Endothelial cell (in vitro differentiated cells): ENCODE results near the gene ENTPD2. TPM values are rescaled to one million over a fixed set of nuclear protein-coding genes. Genes with fewer than 3 reads are reported as not detected.

Experiments used
- DNase-seq: peaks from one replicate; pipeline ENCODE4 v3.0.0; 2021; ENCODE audit warnings: low spot score
- H3K27ac Mint-ChIP-seq: one replicate; pipeline ENCODE4 v1.8.0; 2021; ENCODE audit warnings: mixed read lengths, inconsistent platforms; ENCODE audit not compliant: unreplicated experiment
- H3K27me3 Mint-ChIP-seq: one replicate; pipeline ENCODE4 v1.8.0; 2021; ENCODE audit warnings: mild to moderate bottlenecking, moderate library complexity, mixed read lengths, inconsistent platforms; ENCODE audit not compliant: unreplicated experiment
- H3K36me3 Mint-ChIP-seq: one replicate; pipeline ENCODE4 v1.8.0; 2021; ENCODE audit warnings: mild to moderate bottlenecking, low read depth, mixed read lengths, inconsistent platforms; ENCODE audit not compliant: unreplicated experiment
- H3K4me1 Mint-ChIP-seq: one replicate; pipeline ENCODE4 v1.8.0; 2021; ENCODE audit warnings: mild to moderate bottlenecking, mixed read lengths, inconsistent platforms; ENCODE audit not compliant: unreplicated experiment
- H3K4me3 Mint-ChIP-seq: one replicate; pipeline ENCODE4 v1.8.0; 2021; ENCODE audit warnings: mild to moderate bottlenecking, mixed read lengths, inconsistent platforms; ENCODE audit not compliant: unreplicated experiment
- H3K9me3 Mint-ChIP-seq: one replicate; pipeline ENCODE4 v1.8.0; 2021; ENCODE audit warnings: mixed read lengths, inconsistent platforms; ENCODE audit not compliant: unreplicated experiment
- CTCF ChIP-seq: fragments of 200-600 bp; sonication (generic); IDR thresholded peaks from one replicate; pipeline ENCODE4 v1.5.0; 2021; ENCODE audit warnings: antibody characterized with exemption; ENCODE audit not compliant: unreplicated experiment
- total RNA-seq: library from RNA; stranded (reverse); fragmentation: NEBNext Ultra II Directional; extraction: Animal tissue kit (Norgen Biotek cat#: 25700); gene quantifications from one replicate; pipeline ENCODE4 v1.2.1, GENCODE V29; 2021; ENCODE audit not compliant: unreplicated experiment

Gene ENTPD2
- total RNA-seq, 1 donor from 2014 or later = 55.6 TPM

- Mint-ChIP-seq H3K27me3 (peaks cover 17% of the 10 kb centered on the region), H3K36me3 (peaks cover 4% of the 10 kb centered on the region), H3K27ac (no peak overlapping the region), H3K4me3 (no peak overlapping the region), H3K4me1 (peaks cover 6% of the 10 kb centered on the region), H3K9me3 (peaks cover 5% of the 10 kb centered on the region)
- DNase-seq = no peak
- TF ChIP-seq CTCF = no peak
These were observed 53.5 kb downstream of the ENTPD2 start for GRCh38 chr9:137000177-137000930.

Other genes with a start within 250 kb of the ENTPD2 start
- 88.4 TPM for gene RABL6, start 246.1 kb downstream of the ENTPD2 start, total RNA-seq
- 0.80 TPM for gene AJM1, start 211.6 kb downstream of the ENTPD2 start, total RNA-seq
- 134 TPM for gene PHPT1, start 204.7 kb downstream of the ENTPD2 start, total RNA-seq
- 10.0 TPM for gene MAMDC4, start 201.7 kb downstream of the ENTPD2 start, total RNA-seq
- gene EDF1, start 187.8 kb downstream of the ENTPD2 start, total RNA-seq = 286 TPM
- 21.7 TPM for gene TRAF2, start 167.5 kb downstream of the ENTPD2 start, total RNA-seq
- gene FBXW5, start 109.3 kb downstream of the ENTPD2 start, total RNA-seq = 100.0 TPM
- gene C8G, start 108.8 kb downstream of the ENTPD2 start, total RNA-seq = 1.1 TPM
- 1.5 TPM for gene LCN12, start 101.8 kb downstream of the ENTPD2 start, total RNA-seq
- not detected for gene PTGDS, start 76.6 kb downstream of the ENTPD2 start, total RNA-seq
- not detected for gene LCNL1, start 71.1 kb downstream of the ENTPD2 start, total RNA-seq
- gene PAXX, start 61.6 kb downstream of the ENTPD2 start, total RNA-seq = 8.3 TPM
- not detected for gene CLIC3, start 57.5 kb downstream of the ENTPD2 start, total RNA-seq
- gene ABCA2, start 25.8 kb downstream of the ENTPD2 start, total RNA-seq = 2.1 TPM
- not detected for gene FUT7, start 22.0 kb downstream of the ENTPD2 start, total RNA-seq
- 116 TPM for gene NPDC1, start 7.9 kb downstream of the ENTPD2 start, total RNA-seq
- gene SAPCD2, start 16.5 kb upstream of the ENTPD2 start, total RNA-seq = 1.0 TPM
- 3.2 TPM for gene UAP1L1, start 23.5 kb upstream of the ENTPD2 start, total RNA-seq
- 70.4 TPM for gene MAN1B1, start 32.9 kb upstream of the ENTPD2 start, total RNA-seq
- gene DPP7, start 60.7 kb upstream of the ENTPD2 start, total RNA-seq = 6.1 TPM
- gene GRIN1, start 85.1 kb upstream of the ENTPD2 start, total RNA-seq = not detected
- not detected for gene LRRC26, start 116.0 kb upstream of the ENTPD2 start, total RNA-seq
- not detected for gene TMEM210, start 118.0 kb upstream of the ENTPD2 start, total RNA-seq
- gene ANAPC2, start 134.5 kb upstream of the ENTPD2 start, total RNA-seq = 76.8 TPM
- gene SSNA1, start 134.6 kb upstream of the ENTPD2 start, total RNA-seq = 53.8 TPM
- 8.2 TPM for gene TPRN, start 146.7 kb upstream of the ENTPD2 start, total RNA-seq
- gene TMEM203, start 151.6 kb upstream of the ENTPD2 start, total RNA-seq = 27.4 TPM
- 22.5 TPM for gene NDOR1, start 151.6 kb upstream of the ENTPD2 start, total RNA-seq
- 1.1 TPM for gene RNF208, start 168.2 kb upstream of the ENTPD2 start, total RNA-seq
- 1.4 TPM for gene CYSRT1, start 171.1 kb upstream of the ENTPD2 start, total RNA-seq
- gene RNF224, start 173.4 kb upstream of the ENTPD2 start, total RNA-seq = not detected
- gene SLC34A3, start 176.8 kb upstream of the ENTPD2 start, total RNA-seq = not detected
- 134 TPM for gene TUBB4B, start 187.2 kb upstream of the ENTPD2 start, total RNA-seq
- not detected for gene STPG3, start 197.2 kb upstream of the ENTPD2 start, total RNA-seq
- 65.6 TPM for gene NELFB, start 201.3 kb upstream of the ENTPD2 start, total RNA-seq
- gene TOR4A, start 223.7 kb upstream of the ENTPD2 start, total RNA-seq = 37.7 TPM
- gene NRARP, start 248.2 kb upstream of the ENTPD2 start, total RNA-seq = 170 TPM